ENCODE measurements around the gene GIMAP6. TPM values are rescaled to one million over a fixed set of nuclear protein-coding genes. Genes with fewer than 3 reads are reported as not detected.

Gene GIMAP6
- 0.13 and 0.46 TPM in 2 replicates for total RNA-seq

GRCh38 chr7:150631866-150632864 lies at the start of gene GIMAP6:
Gene GIMAP6, minus strand, starts transcription at chr7:150632385. Its CDS starts 2,243 bp downstream, at chr7:150630142.

Other genes starting within 250 kb of the GIMAP6 start
- gene GIMAP8, start 181.8 kb downstream of the GIMAP6 start, total RNA-seq = 0.07 TPM in 2 replicates
- gene GIMAP7, start 117.5 kb downstream of the GIMAP6 start, total RNA-seq = not detected in 2 replicates
- 0.13 and 0.33 TPM in 2 replicates for gene GIMAP4, start 65.0 kb downstream of the GIMAP6 start, total RNA-seq
- gene GIMAP2, start 53.3 kb upstream of the GIMAP6 start, total RNA-seq = 0.43 and 1.7 TPM in 2 replicates
- 0.03 TPM in 1 of 2 replicates, not detected in the other for gene GIMAP1, start 84.2 kb upstream of the GIMAP6 start, total RNA-seq
- gene GIMAP5, start 105.0 kb upstream of the GIMAP6 start, total RNA-seq = not detected in 2 replicates
- gene TMEM176B, start 168.0 kb upstream of the GIMAP6 start, total RNA-seq = not detected in 2 replicates
- gene TMEM176A, start 168.4 kb upstream of the GIMAP6 start, total RNA-seq = not detected in 2 replicates
- gene AOC1, start 220.1 kb upstream of the GIMAP6 start, total RNA-seq = not detected in 2 replicates